Stimulated activated naive CD8-positive, alpha-beta T cell treated with anti-CD3 and anti-CD28 coated beads, Interleukin-15, amount 100 ng/mL, for 72 hours (primary cell): ENCODE data around the gene SNCAIP.

Experiments
- ATAC-seq: fragments of 150-1000 bp; cut with Tn5 transposase; 2 replicates; pipeline ENCODE4 v1.10.0; 2021; ENCODE audit warnings: mild to moderate bottlenecking, moderate library complexity
- DNase-seq, 2 donors: peaks; one replicate each; pipeline ENCODE4 v3.0.0; 2021 to 2022
- H3K27ac Mint-ChIP-seq, 2 donors: one replicate each; pipeline ENCODE4 v1.8.0; 2022; ENCODE audit warnings: mild to moderate bottlenecking in 2 of 2, mixed read lengths in 2 of 2, moderate library complexity in 2 of 2
- H3K27me3 Mint-ChIP-seq: one replicate; pipeline ENCODE4 v1.8.0; 2022; ENCODE audit warnings: mixed read lengths
- H3K4me1 Mint-ChIP-seq: one replicate; pipeline ENCODE4 v1.8.0; 2022; ENCODE audit warnings: mild to moderate bottlenecking, mixed read lengths
- H3K4me3 Mint-ChIP-seq, 2 donors: one replicate each; pipeline ENCODE4 v1.8.0; 2022; ENCODE audit warnings: mild to moderate bottlenecking in 2 of 2, mixed read lengths in 2 of 2, moderate library complexity in 1 of 2
- H3K9me3 Mint-ChIP-seq, 2 donors: one replicate each; pipeline ENCODE4 v1.8.0; 2022; ENCODE audit warnings: mixed read lengths in 2 of 2

The SNCAIP gene

GRCh38 chr5:122435761-122436160 lies 123.7 kb downstream of the SNCAIP start:
- Mint-ChIP-seq H3K27me3 (no peaks in the 10 kb centered on the region), H3K9me3 (no peaks in the 10 kb centered on the region), H3K27ac (no peak overlapping the region), H3K4me1 (no peaks in the 10 kb centered on the region), H3K4me3 (no peak overlapping the region)
- no peak for DNase-seq
- ATAC-seq = no peak

GRCh38 chr5:122436615-122437014 lies 124.6 kb downstream of the SNCAIP start:
- Mint-ChIP-seq H3K27ac (no peak overlapping the region), H3K27me3 (no peaks in the 10 kb centered on the region), H3K4me3 (no peak overlapping the region), H3K4me1 (no peaks in the 10 kb centered on the region), H3K9me3 (no peaks in the 10 kb centered on the region)
- no peak for ATAC-seq
- DNase-seq = no peak

GRCh38 chr5:122439645-122440044 lies 127.6 kb downstream of the SNCAIP start:
- H3K27ac Mint-ChIP-seq = no peak overlapping the region
- H3K4me1 Mint-ChIP-seq = no peaks in the 10 kb centered on the region
- H3K27me3 Mint-ChIP-seq = peaks cover 6% of the 10 kb centered on the region
- H3K4me3 Mint-ChIP-seq = no peak overlapping the region
- no peak for ATAC-seq
- no peaks in the 10 kb centered on the region for H3K9me3 Mint-ChIP-seq
- DNase-seq = no peak

GRCh38 chr5:122442938-122443337 lies 130.9 kb downstream of the SNCAIP start:
- H3K4me3 Mint-ChIP-seq = no peak overlapping the region
- ATAC-seq (no peak), DNase-seq (no peak)
- no peaks in the 10 kb centered on the region for H3K4me1 Mint-ChIP-seq
- H3K27ac Mint-ChIP-seq = peak overlapping the region in 1 of 2 donors; percentile 47
- peaks cover 6% of the 10 kb centered on the region for H3K27me3 Mint-ChIP-seq
- H3K9me3 Mint-ChIP-seq = no peaks in the 10 kb centered on the region

- peaks cover 6% of the 10 kb centered on the region for H3K27me3 Mint-ChIP-seq
- no peak overlapping the region for H3K27ac Mint-ChIP-seq
- DNase-seq (no peak), ATAC-seq (no peak)
- H3K4me1 Mint-ChIP-seq = no peaks in the 10 kb centered on the region
- H3K4me3 Mint-ChIP-seq = no peak overlapping the region
- H3K9me3 Mint-ChIP-seq = no peaks in the 10 kb centered on the region
Measured at GRCh38 chr5:122444411-122444810, 132.4 kb downstream of the SNCAIP start.

GRCh38 chr5:122445070-122445469 lies 133.0 kb downstream of the SNCAIP start:
- ATAC-seq = no peak
- Mint-ChIP-seq H3K9me3 (no peaks in the 10 kb centered on the region), H3K4me1 (no peaks in the 10 kb centered on the region), H3K27ac (no peak overlapping the region), H3K27me3 (peaks cover 6% of the 10 kb centered on the region), H3K4me3 (no peak overlapping the region)
- DNase-seq = no peak

- no peak overlapping the region for H3K27ac Mint-ChIP-seq
- no peaks in the 10 kb centered on the region for H3K4me1 Mint-ChIP-seq
- ATAC-seq (no peak), DNase-seq (no peak)
- no peak overlapping the region for H3K4me3 Mint-ChIP-seq
- H3K9me3 Mint-ChIP-seq = no peaks in the 10 kb centered on the region
- H3K27me3 Mint-ChIP-seq = peaks cover 6% of the 10 kb centered on the region
Measured at GRCh38 chr5:122447072-122447471, 135.0 kb downstream of the SNCAIP start.

- DNase-seq (no peak), ATAC-seq (no peak)
- Mint-ChIP-seq H3K9me3 (no peaks in the 10 kb centered on the region), H3K27me3 (no peaks in the 10 kb centered on the region), H3K4me1 (no peaks in the 10 kb centered on the region), H3K4me3 (no peak overlapping the region), H3K27ac (no peak overlapping the region)
Measured at GRCh38 chr5:122447879-122448278, 135.8 kb downstream of the SNCAIP start.

GRCh38 chr5:122454541-122454940 lies 142.5 kb downstream of the SNCAIP start:
- DNase-seq = no peak
- H3K9me3 Mint-ChIP-seq = no peaks in the 10 kb centered on the region
- no peak overlapping the region for H3K4me3 Mint-ChIP-seq
- no peak overlapping the region for H3K27ac Mint-ChIP-seq
- no peak for ATAC-seq
- H3K4me1 Mint-ChIP-seq = no peaks in the 10 kb centered on the region
- no peaks in the 10 kb centered on the region for H3K27me3 Mint-ChIP-seq

- H3K9me3 Mint-ChIP-seq = no peaks in the 10 kb centered on the region
- no peak overlapping the region for H3K27ac Mint-ChIP-seq
- no peak for DNase-seq
- no peak for ATAC-seq
- no peak overlapping the region for H3K4me3 Mint-ChIP-seq
- H3K4me1 Mint-ChIP-seq = no peaks in the 10 kb centered on the region
- H3K27me3 Mint-ChIP-seq = peaks cover 10% of the 10 kb centered on the region
Measured at GRCh38 chr5:122455939-122456338, 143.9 kb downstream of the SNCAIP start.

GRCh38 chr5:122457178-122457826 lies 145.3 kb downstream of the SNCAIP start:
- DNase-seq (no peak), ATAC-seq (no peak)
- Mint-ChIP-seq H3K27ac (no peak overlapping the region), H3K27me3 (peaks cover 14% of the 10 kb centered on the region), H3K4me1 (no peaks in the 10 kb centered on the region), H3K4me3 (no peak overlapping the region), H3K9me3 (no peaks in the 10 kb centered on the region)

- Mint-ChIP-seq H3K4me3 (no peak overlapping the region), H3K27me3 (peaks cover 14% of the 10 kb centered on the region), H3K9me3 (no peaks in the 10 kb centered on the region), H3K4me1 (no peaks in the 10 kb centered on the region), H3K27ac (no peak overlapping the region)
- ATAC-seq (no peak), DNase-seq (no peak)
Measured at GRCh38 chr5:122458278-122458872, 146.3 kb downstream of the SNCAIP start.

GRCh38 chr5:122462486-122462885 lies 150.4 kb downstream of the SNCAIP start:
- no peak for ATAC-seq
- Mint-ChIP-seq H3K27ac (no peak overlapping the region), H3K27me3 (peaks cover 14% of the 10 kb centered on the region), H3K4me1 (no peaks in the 10 kb centered on the region), H3K9me3 (no peaks in the 10 kb centered on the region), H3K4me3 (no peak overlapping the region)
- DNase-seq = no peak

GRCh38 chr5:122463221-122463620 lies 151.2 kb downstream of the SNCAIP start:
- Mint-ChIP-seq H3K9me3 (no peaks in the 10 kb centered on the region), H3K27me3 (peaks cover 14% of the 10 kb centered on the region), H3K4me3 (no peak overlapping the region), H3K4me1 (no peaks in the 10 kb centered on the region), H3K27ac (no peak overlapping the region)
- no peak for DNase-seq
- no peak for ATAC-seq

GRCh38 chr5:122464191-122464590 lies 152.2 kb downstream of the SNCAIP start:
- ATAC-seq = no peak
- no peaks in the 10 kb centered on the region for H3K4me1 Mint-ChIP-seq
- no peak for DNase-seq
- H3K4me3 Mint-ChIP-seq = no peak overlapping the region
- no peak overlapping the region for H3K27ac Mint-ChIP-seq
- H3K27me3 Mint-ChIP-seq = peaks cover 14% of the 10 kb centered on the region
- H3K9me3 Mint-ChIP-seq = no peaks in the 10 kb centered on the region

- H3K27me3 Mint-ChIP-seq = peaks cover 20% of the 10 kb centered on the region
- no peaks in the 10 kb centered on the region for H3K4me1 Mint-ChIP-seq
- DNase-seq = no peak
- H3K4me3 Mint-ChIP-seq = no peak overlapping the region
- H3K9me3 Mint-ChIP-seq = no peaks in the 10 kb centered on the region
- H3K27ac Mint-ChIP-seq = no peak overlapping the region
- no peak for ATAC-seq
Measured at GRCh38 chr5:122465031-122465577, 153.1 kb downstream of the SNCAIP start.

GRCh38 chr5:122465994-122466393 lies 154.0 kb downstream of the SNCAIP start:
- ATAC-seq (no peak), DNase-seq (no peak)
- Mint-ChIP-seq H3K4me3 (no peak overlapping the region), H3K9me3 (no peaks in the 10 kb centered on the region), H3K4me1 (no peaks in the 10 kb centered on the region), H3K27ac (no peak overlapping the region), H3K27me3 (peaks cover 11% of the 10 kb centered on the region)
